Activated T-cell treated with anti-CD3 and anti-CD28 coated beads, Interleukin-2, amount 50 U/mL, for 4 hours (primary cell): Measurements from ENCODE around the gene LRRC45. TPM values are rescaled to one million over a fixed set of nuclear protein-coding genes. Genes with fewer than 3 reads are reported as not detected.

ENCODE experiments used
- ATAC-seq, 2 donors: fragments of 200-7000 bp; cut with Tn5 transposase; one replicate each; pipeline ENCODE4 v1.10.0; 2021
- DNase-seq: peaks from one replicate; pipeline ENCODE4 v3.0.0-alpha.2; 2020
- H3K27me3 Mint-ChIP-seq: one replicate; pipeline ENCODE4 v1.8.0; 2021; ENCODE audit warnings: low read depth, mixed read lengths
- H3K36me3 Mint-ChIP-seq: one replicate; pipeline ENCODE4 v1.8.0; 2022; ENCODE audit warnings: mixed read lengths; ENCODE audit not compliant: insufficient read depth
- H3K4me1 Mint-ChIP-seq: one replicate; pipeline ENCODE4 v1.8.0; 2021; ENCODE audit warnings: low read depth, mixed read lengths
- H3K4me3 Mint-ChIP-seq: one replicate; pipeline ENCODE4 v1.8.0; 2021; ENCODE audit warnings: mild to moderate bottlenecking, moderate library complexity, mixed read lengths
- H3K9me3 Mint-ChIP-seq: one replicate; pipeline ENCODE4 v1.8.0; 2021; ENCODE audit warnings: mixed read lengths
- total RNA-seq, 3 donors: library from RNA; stranded (reverse); gene quantifications; one replicate each; pipeline ENCODE4 v1.2.1, GENCODE V29; 2021

LRRC45 gene
- total RNA-seq, 3 donors from 2014 or later = 19.5 to 31.4 (median 30.8) TPM

DNA sequence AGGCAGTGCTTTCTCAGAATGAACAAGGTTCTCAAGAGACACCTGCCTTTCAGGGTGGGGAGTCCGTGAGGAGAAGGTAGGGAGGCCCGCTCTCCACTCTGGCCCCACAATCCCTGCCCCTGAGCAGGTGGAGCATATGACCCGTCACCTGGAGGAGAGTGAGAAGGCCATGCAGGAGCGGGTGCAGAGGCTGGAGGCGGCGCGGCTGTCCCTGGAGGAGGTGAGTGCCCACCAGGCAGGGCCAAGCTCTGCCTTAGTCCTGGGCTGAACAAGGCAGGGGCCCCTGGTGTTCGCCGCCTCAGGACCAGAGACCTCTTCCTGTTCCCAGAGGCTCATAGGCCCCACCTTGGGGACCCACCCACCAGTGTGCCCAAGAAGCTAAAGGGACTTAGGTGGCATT is 5.9 kb downstream of the LRRC45 start:
- Mint-ChIP-seq H3K9me3 (no peaks in the 10 kb centered on the region), H3K27me3 (no peaks in the 10 kb centered on the region), H3K4me1 (peaks cover 17% of the 10 kb centered on the region), H3K36me3 (no peaks in the 10 kb centered on the region), H3K4me3 (no peak overlapping the region)
- no peak for ATAC-seq
- no peak for DNase-seq

DNA sequence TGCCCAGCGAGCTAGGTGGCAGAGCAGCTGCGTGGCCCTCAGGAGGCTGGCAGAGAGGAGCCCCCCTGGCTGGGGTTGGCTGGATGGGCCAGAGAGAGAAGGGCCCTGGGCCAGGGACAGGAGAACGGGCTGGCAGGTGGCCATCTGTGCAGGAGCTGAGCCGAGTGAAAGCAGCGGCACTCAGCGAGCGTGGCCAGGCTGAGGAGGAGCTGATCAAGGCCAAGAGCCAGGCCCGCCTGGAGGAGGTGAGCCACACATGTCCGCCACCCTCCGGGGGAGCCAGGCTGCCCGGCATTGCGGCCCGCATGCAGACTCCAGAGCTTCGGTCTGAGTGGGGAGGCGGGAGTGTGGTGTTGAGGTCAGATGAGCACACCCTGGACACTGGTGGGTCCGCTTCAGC is 6.3 kb downstream of the LRRC45 start:
- H3K27me3 Mint-ChIP-seq = no peaks in the 10 kb centered on the region
- ATAC-seq (no peak), DNase-seq (no peak)
- no peaks in the 10 kb centered on the region for H3K36me3 Mint-ChIP-seq
- H3K9me3 Mint-ChIP-seq = no peaks in the 10 kb centered on the region
- H3K4me1 Mint-ChIP-seq = peaks cover 14% of the 10 kb centered on the region
- peak overlapping the region; percentile 64 for H3K4me3 Mint-ChIP-seq

DNA sequence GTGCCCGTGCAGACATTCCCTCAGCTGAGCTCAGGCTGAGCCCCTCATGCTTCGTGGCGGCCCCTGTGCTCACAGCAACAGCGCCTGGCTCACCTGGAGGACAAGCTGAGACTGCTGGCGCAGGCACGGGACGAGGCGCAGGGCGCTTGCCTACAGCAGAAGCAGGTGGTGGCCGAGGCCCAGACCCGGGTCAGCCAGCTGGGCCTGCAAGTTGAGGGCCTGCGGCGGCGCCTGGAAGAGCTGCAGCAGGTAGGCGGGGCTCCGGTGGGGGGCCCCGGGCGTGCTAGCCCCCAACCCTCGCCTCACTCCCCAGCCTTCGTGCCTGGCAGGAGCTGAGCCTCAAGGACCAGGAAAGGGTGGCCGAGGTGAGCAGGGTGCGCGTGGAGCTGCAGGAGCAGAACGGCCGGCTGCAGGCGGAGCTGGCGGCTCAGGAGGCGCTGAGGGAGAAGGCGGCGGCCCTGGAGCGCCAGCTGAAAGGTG is 6.9 kb downstream of the LRRC45 start:
- H3K9me3 Mint-ChIP-seq = no peaks in the 10 kb centered on the region
- no peaks in the 10 kb centered on the region for H3K27me3 Mint-ChIP-seq
- H3K4me3 Mint-ChIP-seq = no peak overlapping the region
- no peak for DNase-seq
- no peak for ATAC-seq
- H3K36me3 Mint-ChIP-seq = peaks cover 2% of the 10 kb centered on the region
- peaks cover 14% of the 10 kb centered on the region for H3K4me1 Mint-ChIP-seq

DNA sequence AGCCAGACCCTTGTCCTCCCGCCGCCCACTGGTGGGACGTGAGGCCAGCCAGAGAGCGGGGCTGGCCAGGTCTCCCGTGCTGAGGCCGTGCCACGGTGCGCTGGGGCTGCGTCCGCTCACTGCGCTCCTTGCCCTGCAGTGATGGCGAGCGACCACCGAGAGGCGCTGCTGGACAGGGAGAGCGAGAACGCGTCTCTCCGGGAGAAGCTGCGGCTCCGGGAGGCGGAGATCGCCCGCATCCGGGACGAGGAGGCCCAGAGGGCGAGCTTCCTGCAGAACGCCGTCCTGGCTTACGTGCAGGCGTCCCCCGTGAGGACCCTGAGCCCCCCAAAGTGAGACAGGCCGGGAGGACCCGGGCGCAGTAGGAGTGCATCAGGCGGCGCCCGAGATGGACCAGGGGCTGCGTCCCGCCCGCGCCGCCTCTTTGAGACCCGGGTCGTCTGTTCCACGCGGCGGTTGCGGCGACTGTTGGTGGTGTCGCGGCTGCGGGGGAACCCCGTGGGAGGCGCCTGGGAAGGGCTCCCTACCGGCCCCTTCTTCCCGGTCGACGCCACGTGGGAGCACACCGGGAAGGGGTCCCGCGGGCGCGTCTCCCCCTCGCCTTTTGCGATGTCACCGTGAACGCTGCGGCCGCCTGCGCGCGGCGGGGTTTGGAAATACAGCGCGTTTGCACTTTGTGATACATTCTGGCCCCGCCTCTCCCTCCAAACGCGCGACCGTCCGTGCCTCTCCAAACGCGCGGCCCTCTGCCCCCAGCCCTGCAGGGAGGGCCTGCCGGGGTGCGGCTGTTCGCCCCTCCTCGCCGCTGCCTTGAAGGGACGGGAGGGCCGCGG is 7.6 kb downstream of the LRRC45 start:
- Mint-ChIP-seq H3K9me3 (no peaks in the 10 kb centered on the region), H3K27me3 (no peaks in the 10 kb centered on the region), H3K4me1 (peaks cover 21% of the 10 kb centered on the region), H3K4me3 (peak overlapping the region; percentile 83), H3K36me3 (peaks cover 8% of the 10 kb centered on the region)
- peak; percentile 72 for DNase-seq
- ATAC-seq = peak; percentile 75 to 82

DNA sequence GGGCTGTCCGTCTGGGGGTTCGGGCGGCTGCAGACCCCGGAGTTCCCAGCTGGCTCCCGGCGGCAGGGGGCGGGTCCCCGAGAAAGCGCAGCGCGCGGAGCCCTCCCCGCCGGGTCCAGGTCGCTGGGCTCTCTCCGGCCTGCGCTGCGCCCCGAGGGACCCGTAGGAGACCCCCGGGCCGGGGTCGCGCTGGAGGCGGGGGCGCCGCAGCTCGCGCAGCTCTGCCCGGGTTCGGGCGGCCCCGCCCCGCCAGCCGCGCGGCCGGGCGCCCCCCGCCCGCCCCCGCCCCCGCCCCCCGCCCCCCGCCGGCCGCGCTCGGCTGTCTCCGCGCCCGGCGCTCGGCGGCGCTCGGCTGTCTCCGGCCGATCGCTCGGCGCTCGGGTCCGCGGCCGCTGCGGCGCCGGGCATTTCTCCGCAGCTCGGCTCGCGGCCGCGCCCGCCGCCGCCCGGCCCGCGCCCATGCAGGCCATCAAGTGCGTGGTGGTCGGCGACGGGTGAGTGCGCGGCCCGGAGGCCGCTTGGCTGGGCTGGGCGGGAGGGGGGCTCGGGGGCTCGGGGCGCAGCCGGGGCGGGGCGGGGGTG is 8.3 kb downstream of the LRRC45 start, which contains the start of gene RAC3:
TSS of gene RAC3 (plus strand) at position 376 of the 582 bp plus-strand sequence. CDS start at position 460, 84 bp downstream.
- no peaks in the 10 kb centered on the region for H3K9me3 Mint-ChIP-seq
- DNase-seq = no peak
- H3K4me1 Mint-ChIP-seq = peaks cover 25% of the 10 kb centered on the region
- peak; percentile 45 to 63 for ATAC-seq
- peaks cover 8% of the 10 kb centered on the region for H3K36me3 Mint-ChIP-seq
- H3K4me3 Mint-ChIP-seq = peak within 1 kb of the TSS; percentile 83
- no peaks in the 10 kb centered on the region for H3K27me3 Mint-ChIP-seq

DNA sequence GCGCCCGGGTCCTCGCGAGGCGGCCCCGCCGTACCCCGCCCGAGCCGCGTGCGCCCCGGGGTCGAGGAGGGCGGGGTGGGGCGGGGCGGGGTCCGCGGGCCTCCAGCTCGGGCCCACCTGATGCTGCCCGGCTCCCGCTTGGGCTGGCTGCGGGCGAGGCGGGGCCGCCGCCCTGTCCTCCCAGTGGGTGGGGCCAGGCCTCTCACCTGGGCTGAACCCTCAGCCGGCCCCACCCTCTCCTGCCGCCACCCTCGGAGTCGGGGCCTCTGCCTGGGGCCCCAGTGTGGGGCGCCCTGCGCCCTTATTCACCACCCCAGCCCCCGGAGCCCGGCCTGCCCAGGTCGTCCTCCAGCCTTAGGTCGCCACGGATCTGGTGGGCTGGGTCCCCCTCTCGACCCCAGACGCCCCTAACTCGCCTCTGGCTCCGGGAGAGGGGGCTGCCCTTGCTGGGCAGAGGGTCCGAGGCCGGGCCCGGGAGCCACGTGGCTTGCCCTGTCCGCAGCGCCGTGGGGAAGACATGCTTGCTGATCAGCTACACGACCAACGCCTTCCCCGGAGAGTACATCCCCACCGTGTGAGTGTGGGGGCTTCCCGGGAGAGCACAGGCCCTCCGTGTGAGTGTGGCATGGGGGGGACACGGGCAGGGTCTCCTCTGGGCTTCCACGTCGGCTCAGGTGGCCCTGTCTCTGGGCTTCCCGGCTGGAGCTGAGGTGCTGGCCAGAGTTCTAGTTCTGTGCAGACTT is 9.0 kb downstream of the LRRC45 start:
- Mint-ChIP-seq H3K4me1 (peaks cover 24% of the 10 kb centered on the region), H3K4me3 (peak overlapping the region; percentile 21), H3K27me3 (no peaks in the 10 kb centered on the region), H3K36me3 (peaks cover 8% of the 10 kb centered on the region), H3K9me3 (no peaks in the 10 kb centered on the region)
- no peak for DNase-seq
- peak; percentile 28 to 41 for ATAC-seq

DNA sequence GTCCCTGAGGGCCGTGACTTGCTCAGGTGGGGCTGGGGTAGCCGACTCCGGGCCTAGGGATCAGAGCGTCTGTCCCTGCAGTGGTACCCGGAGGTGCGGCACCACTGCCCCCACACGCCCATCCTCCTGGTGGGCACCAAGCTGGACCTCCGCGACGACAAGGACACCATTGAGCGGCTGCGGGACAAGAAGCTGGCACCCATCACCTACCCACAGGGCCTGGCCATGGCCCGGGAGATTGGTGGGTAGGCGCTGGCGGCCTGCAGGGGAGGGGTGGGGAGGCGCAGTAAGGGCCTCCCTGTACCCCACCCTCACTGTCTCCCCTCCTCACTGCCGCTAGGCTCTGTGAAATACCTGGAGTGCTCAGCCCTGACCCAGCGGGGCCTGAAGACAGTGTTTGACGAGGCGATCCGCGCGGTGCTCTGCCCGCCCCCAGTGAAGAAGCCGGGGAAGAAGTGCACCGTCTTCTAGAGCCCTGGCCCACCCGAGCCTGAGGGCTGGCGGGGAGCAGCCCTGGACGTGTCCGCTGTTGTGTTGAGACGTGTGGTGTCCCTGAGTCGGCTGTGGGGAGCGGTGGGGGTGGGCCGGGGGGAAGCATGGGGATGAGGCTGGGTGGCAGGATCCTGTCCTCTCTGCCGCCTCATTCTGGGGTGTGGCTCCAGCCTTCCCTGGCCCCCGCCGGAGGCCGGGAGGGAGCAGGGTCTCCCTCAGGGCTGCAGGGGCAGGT is 10.4 kb downstream of the LRRC45 start:
- peaks cover 8% of the 10 kb centered on the region for H3K36me3 Mint-ChIP-seq
- no peak overlapping the region for H3K4me3 Mint-ChIP-seq
- H3K9me3 Mint-ChIP-seq = no peaks in the 10 kb centered on the region
- H3K27me3 Mint-ChIP-seq = no peaks in the 10 kb centered on the region
- ATAC-seq = no peak
- DNase-seq = no peak
- H3K4me1 Mint-ChIP-seq = peaks cover 29% of the 10 kb centered on the region

DNA sequence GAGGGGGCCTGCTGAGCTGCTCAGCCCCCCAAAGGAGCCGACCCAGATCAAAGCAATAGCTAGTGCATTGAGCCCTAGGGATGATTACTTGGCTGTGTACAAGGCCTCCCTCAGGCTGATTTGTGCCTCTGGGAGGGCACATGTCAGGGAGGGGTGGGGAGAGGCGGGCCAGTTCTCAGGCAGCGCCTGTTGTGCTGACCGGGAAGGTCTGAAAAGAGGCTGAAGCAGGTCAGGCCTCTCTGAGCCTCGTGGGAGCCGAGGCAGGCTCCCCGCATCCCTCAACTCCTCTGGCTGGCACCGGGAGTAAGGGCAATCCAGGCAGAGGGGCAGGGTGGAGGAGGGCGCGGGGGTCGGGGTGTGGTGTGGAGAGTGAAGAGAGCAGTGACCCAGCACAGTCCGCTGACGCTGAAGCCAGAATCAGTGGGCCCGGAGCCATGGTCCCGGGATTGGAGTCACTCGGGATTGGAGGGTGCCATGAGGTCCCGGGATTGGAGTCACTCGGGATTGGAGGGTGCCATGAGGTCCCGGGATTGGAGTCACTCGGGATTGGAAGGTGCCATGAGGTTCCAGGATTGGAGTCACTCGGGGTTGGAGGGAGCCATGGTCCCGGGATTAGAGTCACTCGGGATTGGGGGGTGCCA is 11.4 kb downstream of the LRRC45 start:
- Mint-ChIP-seq H3K9me3 (no peaks in the 10 kb centered on the region), H3K27me3 (no peaks in the 10 kb centered on the region), H3K4me3 (no peak overlapping the region), H3K36me3 (peaks cover 8% of the 10 kb centered on the region), H3K4me1 (peaks cover 29% of the 10 kb centered on the region)
- DNase-seq = no peak
- ATAC-seq = no peak

DNA sequence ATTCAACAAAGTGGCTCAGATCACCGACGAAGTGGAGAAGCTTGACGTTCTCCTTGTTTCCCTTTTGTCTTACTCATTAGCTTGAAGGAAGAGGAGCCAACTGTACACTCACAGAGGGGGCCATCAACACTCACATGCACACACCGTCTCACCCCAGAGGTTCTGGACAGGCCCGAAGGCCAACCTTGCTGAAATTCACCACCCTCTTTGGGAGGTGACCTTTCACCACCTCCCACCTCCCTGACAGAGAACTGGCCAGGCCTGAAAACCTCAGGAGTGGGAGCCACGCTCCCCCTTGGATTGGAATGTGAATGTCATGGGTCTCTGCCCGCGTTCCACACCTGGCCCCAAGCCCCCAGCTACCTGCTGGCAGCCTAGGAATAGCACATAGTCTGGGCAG is 12.4 kb downstream of the LRRC45 start:
- Mint-ChIP-seq H3K4me3 (peak overlapping the region; percentile 46), H3K4me1 (peaks cover 24% of the 10 kb centered on the region), H3K36me3 (peaks cover 8% of the 10 kb centered on the region), H3K9me3 (no peaks in the 10 kb centered on the region), H3K27me3 (no peaks in the 10 kb centered on the region)
- no peak for DNase-seq
- ATAC-seq = no peak

DNA sequence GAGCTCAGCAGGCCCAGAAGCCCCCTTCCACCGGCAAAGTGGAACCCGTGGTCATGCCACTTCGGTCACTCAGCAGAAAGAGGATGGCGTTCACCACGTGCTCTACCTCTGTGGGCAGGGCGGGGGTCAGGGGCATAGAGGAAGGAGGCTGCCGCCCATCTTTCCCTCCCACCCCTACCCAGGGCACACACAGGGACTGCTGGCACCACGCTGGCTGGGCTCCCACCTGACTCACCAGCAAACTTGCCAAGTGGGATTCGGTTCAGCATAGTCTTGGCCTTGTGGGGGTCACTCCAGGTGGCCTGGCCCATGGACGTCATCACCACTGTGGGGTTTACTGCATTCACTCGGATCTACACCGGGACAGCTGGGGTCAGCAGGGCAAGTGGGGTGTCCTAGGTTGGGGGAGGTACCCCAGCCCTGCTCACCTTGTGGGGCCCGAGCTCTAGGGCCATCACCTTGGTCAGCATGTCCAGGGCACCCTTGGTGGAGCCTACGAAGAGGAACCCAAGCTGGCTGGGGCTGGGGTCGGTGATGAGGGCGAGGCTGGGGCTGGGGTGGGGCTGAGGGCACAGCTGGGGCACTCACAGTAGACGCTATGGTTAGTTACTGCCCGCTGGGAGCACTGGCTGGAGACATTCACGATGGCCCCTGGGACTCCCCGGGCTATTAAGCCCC is 13.0 kb downstream of the LRRC45 start:
- H3K4me1 Mint-ChIP-seq = peaks cover 23% of the 10 kb centered on the region
- no peaks in the 10 kb centered on the region for H3K9me3 Mint-ChIP-seq
- peaks cover 8% of the 10 kb centered on the region for H3K36me3 Mint-ChIP-seq
- ATAC-seq (no peak), DNase-seq (no peak)
- no peaks in the 10 kb centered on the region for H3K27me3 Mint-ChIP-seq
- H3K4me3 Mint-ChIP-seq = peak overlapping the region; percentile 81

DNA sequence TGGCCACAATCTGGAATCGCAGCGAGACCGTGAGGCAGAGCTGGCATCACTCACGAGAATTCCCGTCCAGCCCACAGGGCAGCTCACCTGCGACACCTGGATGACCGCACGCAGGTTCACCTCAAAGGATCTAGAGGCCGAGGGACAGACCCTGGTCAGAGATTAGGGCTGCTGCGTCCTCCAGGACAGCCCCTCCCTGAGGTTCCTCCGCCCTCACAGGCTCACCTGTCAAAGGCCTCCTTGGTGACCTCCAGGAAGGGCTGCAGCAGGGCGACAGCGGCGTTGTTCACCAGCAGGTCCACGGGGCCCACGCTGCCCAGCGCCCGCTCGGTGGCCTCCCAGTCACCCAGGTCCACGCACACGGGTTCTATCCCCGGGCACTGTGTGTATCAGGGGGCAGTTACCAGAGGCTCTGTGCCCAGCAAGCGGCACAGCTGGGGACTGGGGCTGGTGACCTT is 13.6 kb downstream of the LRRC45 start:
- Mint-ChIP-seq H3K4me3 (peak overlapping the region; percentile 81), H3K9me3 (no peaks in the 10 kb centered on the region), H3K27me3 (no peaks in the 10 kb centered on the region), H3K36me3 (peaks cover 8% of the 10 kb centered on the region), H3K4me1 (peaks cover 23% of the 10 kb centered on the region)
- DNase-seq = no peak
- peak in 1 of 2 donors; percentile 0 for ATAC-seq

DNA sequence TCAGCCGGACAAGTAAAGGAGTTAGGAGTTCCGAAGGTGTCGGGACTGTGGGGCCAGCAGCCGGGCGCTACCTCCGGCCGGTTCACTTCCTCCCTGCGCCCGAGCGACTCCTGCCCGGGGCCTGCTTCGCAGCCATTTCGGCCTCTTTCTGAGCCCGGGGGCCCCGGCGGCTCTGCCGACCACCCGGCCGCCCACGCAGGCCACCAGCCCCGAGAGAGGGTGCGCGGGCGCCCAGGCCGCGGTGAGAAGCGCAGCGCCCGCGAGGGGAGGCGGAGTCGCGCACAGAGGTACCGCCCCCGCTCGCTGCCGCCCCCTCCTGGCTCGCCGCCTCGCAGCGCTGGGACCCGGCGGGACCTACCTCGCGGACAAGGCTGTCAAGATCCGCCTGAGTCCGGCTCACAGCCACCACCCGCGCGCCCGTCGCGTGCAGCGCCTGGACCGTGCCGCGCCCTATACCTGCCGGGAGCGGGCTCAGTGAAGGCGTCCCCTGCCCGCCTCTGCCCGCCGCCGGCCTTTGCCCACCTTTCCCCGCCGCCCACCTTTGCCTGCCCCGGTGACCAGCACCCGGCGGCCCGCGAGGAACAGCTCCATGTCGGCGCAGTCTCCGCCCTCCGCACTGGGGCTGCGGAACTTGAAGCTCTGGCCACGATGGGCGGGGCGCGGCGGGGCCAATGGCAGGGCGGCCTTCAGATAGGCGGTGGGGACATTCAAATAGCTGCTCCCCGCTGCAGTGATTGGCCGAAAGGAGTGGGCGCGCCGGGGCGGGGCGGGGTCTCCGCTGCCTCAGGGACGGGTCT is 14.2 kb downstream of the LRRC45 start, which contains the start of gene DCXR:
TSS of gene DCXR (minus strand) at position 606 of the 797 bp plus-strand sequence. CDS start at position 591, 15 bp downstream.
- Mint-ChIP-seq H3K9me3 (no peaks in the 10 kb centered on the region), H3K4me1 (peaks cover 23% of the 10 kb centered on the region), H3K27me3 (no peaks in the 10 kb centered on the region), H3K36me3 (peaks cover 8% of the 10 kb centered on the region), H3K4me3 (peak within 1 kb of the TSS; percentile 81)
- DNase-seq (peak; percentile 89), ATAC-seq (peak; percentile 96 to 97)
